Cardiac ventricle fibroblast (primary cell): ENCODE results near the gene ACKR4. TPM values are rescaled to one million over a fixed set of nuclear protein-coding genes. Genes with fewer than 3 reads are reported as not detected.

Experiments
- total RNA-seq: library from RNA; depleted of rRNA; stranded (reverse); fragments of >200 nt; gene quantifications from 2 replicates; pipeline ENCODE4 v1.2.3, GENCODE V29; 2015

Gene ACKR4
- total RNA-seq = 0.29 and 0.81 TPM in 2 replicates

GRCh38 chr3:132596816-132597433, at the start of gene ACKR4:
Gene ACKR4 (plus strand): TSS chr3:132597270. CDS start chr3:132600398, 3,128 bp downstream.

Other genes with a start within 250 kb of the ACKR4 start
- gene DNAJC13, start 179.8 kb upstream of the ACKR4 start, total RNA-seq = 29.6 and 33.3 TPM in 2 replicates
- 9.3 and 9.6 TPM in 2 replicates for gene ACAD11, start 62.5 kb downstream of the ACKR4 start, total RNA-seq
- gene UBA5, start 63.1 kb downstream of the ACKR4 start, total RNA-seq = 30.7 and 40.2 TPM in 2 replicates
- gene NPHP3, start 125.1 kb downstream of the ACKR4 start, total RNA-seq = 22.5 and 22.9 TPM in 2 replicates